Left ventricle myocardium inferior (tissue), 1 donor: ENCODE data around the gene SCGB1C1. TPM values are rescaled to one million over a fixed set of nuclear protein-coding genes. Genes with fewer than 3 reads are reported as not detected.
"Not testable (repeated sequence)": the region's sequence is repeated elsewhere in the genome, so short reads cannot be mapped to it uniquely, and the experiment has no call there.

Experiments used
- DNase-seq: peaks from one replicate; pipeline ENCODE4 v3.0.0-alpha.2; 2020
- H3K27ac ChIP-seq: fragments of 200-600 bp; replicated peaks from 2 replicates; pipeline ENCODE4 v1.8.0; 2021
- H3K27me3 ChIP-seq: fragments of 200-600 bp; 2 replicates; pipeline ENCODE4 v1.8.0; 2021; ENCODE audit warnings: low read depth
- H3K36me3 ChIP-seq: fragments of 200-600 bp; 2 replicates; pipeline ENCODE4 v1.8.0; 2021
- H3K4me1 ChIP-seq: fragments of 200-600 bp; 2 replicates; pipeline ENCODE4 v1.8.0; 2021
- H3K4me3 ChIP-seq: fragments of 200-600 bp; 2 replicates; pipeline ENCODE4 v1.8.0; 2021; ENCODE audit warnings: mild to moderate bottlenecking, moderate library complexity
- H3K9me3 ChIP-seq: fragments of 200-600 bp; replicated peaks from 2 replicates; pipeline ENCODE4 v1.8.0; 2021
- CTCF ChIP-seq: fragments of 200-600 bp; IDR thresholded peaks from 2 replicates; pipeline ENCODE4 v1.8.0; 2021; ENCODE audit warnings: antibody characterized with exemption, mild to moderate bottlenecking, borderline replicate concordance
- intact Hi-C: fragments of 100-400 bp; cut with micrococcal nuclease; formaldehyde crosslinking; loops from one replicate; pipeline ENCODE4 v1.11.0; 2022
- total RNA-seq: library from RNA; stranded (reverse); fragmentation: NEBNext Ultra II Directional; extraction: Animal tissue kit (Norgen Biotek cat#: 25700); gene quantifications from one replicate; pipeline ENCODE4 v1.2.1, GENCODE V29; 2021
- donor health status: DM: no; HTN: yes; CAD: no; lungs with severe emphysema.

Gene SCGB1C1
- total RNA-seq, 1 donor from 2014 or later: not detected

GRCh38 chr11:214083-214482 is 21.2 kb downstream of the SCGB1C1 start:
- Histone ChIP-seq H3K9me3 (no peaks in the 10 kb centered on the region), H3K36me3 (peaks cover 90% of the 10 kb centered on the region), H3K4me3 (no peak overlapping the region), H3K4me1 (peaks cover 26% of the 10 kb centered on the region), H3K27me3 (no peaks in the 10 kb centered on the region), H3K27ac (no peak overlapping the region)
- DNase-seq: no peak
- TF ChIP-seq CTCF: no peak
- intact Hi-C loops: no loop called here

DNA sequence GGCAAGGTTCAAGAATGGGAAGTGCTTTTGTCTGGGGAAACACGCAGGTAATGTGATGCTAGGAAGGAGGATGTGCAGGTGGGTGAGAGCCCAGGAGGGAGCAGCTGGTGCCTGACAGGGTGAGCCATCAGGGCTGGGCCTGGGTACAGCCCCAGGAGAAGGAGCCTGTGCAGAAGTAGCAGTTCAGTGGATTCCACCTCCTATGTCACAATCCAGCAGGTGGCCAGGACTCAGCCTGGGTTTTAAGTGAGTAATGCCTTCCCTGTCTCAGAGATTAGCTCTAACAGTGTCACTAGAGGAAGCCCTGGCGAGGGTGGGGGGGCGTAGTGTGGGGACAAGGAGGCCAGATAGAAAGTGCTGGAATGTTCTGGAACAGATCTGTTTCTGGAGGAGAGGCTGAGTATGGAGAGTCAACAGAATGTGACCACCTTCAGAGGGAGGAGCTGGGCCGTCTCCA is 22.7 kb downstream of the SCGB1C1 start:
- Histone ChIP-seq H3K4me1 (peaks cover 11% of the 10 kb centered on the region), H3K4me3 (no peak overlapping the region), H3K9me3 (no peaks in the 10 kb centered on the region), H3K27ac (no peak overlapping the region), H3K36me3 (peaks cover 80% of the 10 kb centered on the region), H3K27me3 (no peaks in the 10 kb centered on the region)
- DNase-seq: no peak
- no peak for TF ChIP-seq CTCF
- intact Hi-C loops: no loop called here

- DNase-seq: no peak
- Histone ChIP-seq H3K4me3 (no peak overlapping the region), H3K27me3 (no peaks in the 10 kb centered on the region), H3K9me3 (no peaks in the 10 kb centered on the region), H3K36me3 (peaks cover 74% of the 10 kb centered on the region), H3K27ac (no peak overlapping the region), H3K4me1 (peaks cover 3% of the 10 kb centered on the region)
- intact Hi-C loops: no loop called here
- TF ChIP-seq CTCF: no peak
These were observed 23.4 kb downstream of the SCGB1C1 start for GRCh38 chr11:216081-216974.

DNA sequence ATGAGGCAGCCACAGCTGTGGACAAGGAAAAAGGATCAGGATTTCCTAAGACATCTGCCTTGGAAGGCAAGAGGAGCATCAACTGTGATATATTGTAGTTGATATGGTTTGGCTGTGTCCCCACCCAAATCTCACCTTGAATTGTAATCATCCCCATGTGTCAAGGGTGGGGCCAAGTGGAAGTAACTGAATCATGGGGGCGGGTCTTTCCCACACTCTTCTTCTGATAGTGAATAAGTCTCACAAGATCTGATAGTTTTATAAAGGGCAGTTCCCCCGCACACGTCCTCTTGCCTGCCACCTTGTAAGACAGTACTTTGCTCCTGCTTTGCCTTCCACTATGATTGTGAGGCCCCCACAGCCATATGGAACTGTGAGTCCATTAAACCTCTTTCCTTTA is 24.8 kb downstream of the SCGB1C1 start:
- no peaks in the 10 kb centered on the region for H3K27me3 ChIP-seq
- H3K9me3 ChIP-seq: no peaks in the 10 kb centered on the region
- TF ChIP-seq CTCF: no peak
- H3K27ac ChIP-seq: no peak overlapping the region
- no peak overlapping the region for H3K4me3 ChIP-seq
- H3K4me1 ChIP-seq: no peaks in the 10 kb centered on the region
- H3K36me3 ChIP-seq: peaks cover 69% of the 10 kb centered on the region
- intact Hi-C loops: no loop called here
- no peak for DNase-seq

DNA sequence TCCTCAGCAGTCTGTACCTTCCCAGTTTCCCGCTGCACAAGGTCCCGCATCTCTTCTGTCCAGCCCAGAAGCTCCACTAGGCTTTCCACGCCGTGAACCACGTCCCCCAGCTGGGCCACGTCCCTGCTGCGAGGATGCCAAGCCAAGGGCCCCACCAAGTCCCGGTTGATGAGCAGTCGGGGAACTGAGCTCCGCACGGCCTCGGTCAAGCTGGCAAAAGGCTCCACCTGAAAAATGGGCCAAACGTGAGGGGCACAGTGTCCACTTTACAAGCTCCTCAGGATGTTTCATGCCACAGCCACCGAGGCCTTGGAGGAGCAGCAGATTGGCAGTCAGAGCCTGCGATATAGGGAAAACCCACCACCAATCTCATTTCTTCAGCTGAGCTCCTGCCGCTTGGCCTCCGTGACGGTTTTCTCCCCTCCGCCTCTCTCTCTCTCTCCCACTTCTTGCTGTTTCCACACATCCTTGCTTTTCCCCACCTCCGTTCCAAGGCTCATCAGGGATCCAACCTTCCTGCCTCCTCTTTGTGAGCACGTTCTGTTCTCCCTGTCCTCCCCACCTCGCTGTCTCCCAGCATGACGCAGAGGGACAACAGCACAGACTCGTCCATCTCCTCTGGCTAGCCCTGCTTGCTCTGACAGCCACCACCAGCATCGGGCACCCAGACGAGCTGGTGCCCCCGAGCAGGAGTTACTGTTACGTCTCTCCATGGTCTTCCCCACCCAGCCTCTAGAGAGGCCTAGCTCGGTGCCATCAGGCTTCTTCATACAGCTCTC is 26.1 kb downstream of the SCGB1C1 start:
- no peaks in the 10 kb centered on the region for H3K27me3 ChIP-seq
- intact Hi-C loops: no loop called here
- no peak overlapping the region for H3K4me3 ChIP-seq
- peaks cover 56% of the 10 kb centered on the region for H3K36me3 ChIP-seq
- no peak overlapping the region for H3K27ac ChIP-seq
- H3K9me3 ChIP-seq: no peaks in the 10 kb centered on the region
- no peak for TF ChIP-seq CTCF
- DNase-seq: no peak
- no peaks in the 10 kb centered on the region for H3K4me1 ChIP-seq

DNA sequence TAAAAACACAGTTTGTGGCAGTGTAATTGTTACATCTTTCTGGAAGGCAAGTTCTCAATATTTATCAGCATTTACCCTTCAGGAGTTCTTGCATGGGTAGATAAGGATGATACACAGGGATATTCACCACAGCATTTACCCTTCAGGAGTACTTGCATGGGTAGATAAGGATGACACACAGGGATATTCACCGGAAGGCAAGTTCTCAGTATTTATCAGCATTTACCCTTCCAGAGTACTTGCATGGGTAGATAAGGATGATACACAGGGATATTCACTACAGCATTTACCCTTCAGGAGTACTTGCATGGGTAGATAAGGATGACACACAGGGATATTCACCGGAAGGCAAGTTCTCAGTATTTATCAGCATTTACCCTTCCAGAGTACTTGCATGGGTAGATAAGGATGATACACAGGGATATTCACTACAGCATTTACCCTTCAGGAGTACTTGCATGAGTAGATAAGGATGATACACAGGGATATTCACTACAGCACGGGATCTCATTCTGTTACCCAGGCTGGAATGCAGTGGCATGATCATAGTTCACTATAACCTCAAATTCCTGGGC is 27.9 kb downstream of the SCGB1C1 start:
- H3K36me3 ChIP-seq: peaks cover 39% of the 10 kb centered on the region

More for the DNA sequence above, 27.9 kb downstream of the SCGB1C1 start:
- H3K27me3 ChIP-seq, H3K4me1 ChIP-seq, H3K27ac ChIP-seq, DNase-seq, intact Hi-C loops, H3K9me3 ChIP-seq, H3K4me3 ChIP-seq: not testable (repeated sequence)
